OCI-LY1 (cell line): ENCODE data around the gene NELL1.

Experiments
- H2AFZ ChIP-seq: fragments of 200-600 bp; sonication (generic), shearing (Covaris generic); 2 replicates; pipeline ENCODE4 v1.6.0; 2014; ENCODE audit warnings: antibody characterized with exemption, mild to moderate bottlenecking, low read length
- H3F3A ChIP-seq: fragments of 200-600 bp; sonication (generic), shearing (Covaris generic); 2 replicates; pipeline ENCODE4 v1.6.0; 2014; ENCODE audit warnings: mild to moderate bottlenecking, antibody characterized with exemption, low read length, moderate library complexity; ENCODE audit not compliant: insufficient read depth
- H3K27ac ChIP-seq: fragments of 200-600 bp; sonication (generic); 2 replicates; pipeline ENCODE4 v1.5.1; 2014; ENCODE audit warnings: low read length, mixed run types, mild to moderate bottlenecking, low read depth; ENCODE audit not compliant: poor library complexity, severe bottlenecking
- H3K27me3 ChIP-seq: fragments of 200-600 bp; sonication (generic); 2 replicates; pipeline ENCODE4 v1.6.0; 2014; ENCODE audit warnings: antibody characterized with exemption, mild to moderate bottlenecking, low read length, moderate library complexity; ENCODE audit not compliant: insufficient read depth
- H3K36me3 ChIP-seq: fragments of 200-600 bp; sonication (generic); 2 replicates; pipeline ENCODE4 v1.6.1; 2014; ENCODE audit warnings: mild to moderate bottlenecking, antibody characterized with exemption, low read length, moderate library complexity, mixed read lengths; ENCODE audit not compliant: insufficient read depth
- H3K4me1 ChIP-seq: fragments of 200-600 bp; sonication (generic); 2 replicates; pipeline ENCODE4 v1.5.1; 2014; ENCODE audit warnings: mild to moderate bottlenecking, low read length, moderate library complexity; ENCODE audit not compliant: insufficient read depth, severe bottlenecking
- H3K4me2 ChIP-seq: fragments of 200-600 bp; sonication (generic), shearing (Covaris generic); 2 replicates; pipeline ENCODE4 v1.6.1; 2014; ENCODE audit warnings: low read length
- H3K4me3 ChIP-seq: fragments of 200-600 bp; sonication (generic); 2 replicates; pipeline ENCODE4 v1.5.1; 2014; ENCODE audit warnings: low read length, low read depth, mild to moderate bottlenecking, mixed read lengths; ENCODE audit not compliant: poor library complexity, severe bottlenecking
- H3K79me2 ChIP-seq: fragments of 200-600 bp; shearing (Covaris generic); 2 replicates; pipeline ENCODE4 v1.6.1; 2016; ENCODE audit warnings: mixed run types, low read length, mixed read lengths; ENCODE audit not compliant: insufficient read depth
- H3K9ac ChIP-seq: fragments of 200-600 bp; sonication (generic), shearing (Covaris generic); 2 replicates; pipeline ENCODE4 v1.6.1; 2014; ENCODE audit warnings: mild to moderate bottlenecking, low read length, mixed read lengths
- H3K9me2 ChIP-seq: fragments of 200-600 bp; sonication (generic), shearing (Covaris generic); 2 replicates; pipeline ENCODE4 v1.6.1; 2014; ENCODE audit warnings: low read depth, mild to moderate bottlenecking, low read length, mixed read lengths
- H3K9me3 ChIP-seq: fragments of 200-600 bp; shearing (Covaris generic); 2 replicates; pipeline ENCODE4 v1.6.1; 2014; ENCODE audit warnings: low read length, mixed read lengths
- H4K20me1 ChIP-seq: fragments of 200-600 bp; sonication (generic), shearing (Covaris generic); 2 replicates; pipeline ENCODE4 v1.6.0; 2016; ENCODE audit warnings: mild to moderate bottlenecking, low read length; ENCODE audit not compliant: insufficient read depth
- EZH2 ChIP-seq: fragments of 200-600 bp; sonication (generic), shearing (Covaris generic); IDR thresholded peaks from 2 replicates; pipeline ENCODE4 v1.8.0; 2017; ENCODE audit warnings: borderline replicate concordance, mixed run types, mild to moderate bottlenecking, antibody characterized with exemption, low read length, moderate library complexity, mixed read lengths
- TF ChIP-seq, protein P1 (sequence below): fragments of 200-600 bp; sonication (generic), shearing (Covaris generic); IDR thresholded peaks from 2 replicates; pipeline ENCODE4 v1.5.1; 2017; ENCODE audit warnings: mild to moderate bottlenecking, antibody characterized with exemption, low read length, moderate library complexity, mixed read lengths

Gene NELL1

GRCh38 chr11:21069909-21070308 is 400.5 kb downstream of the NELL1 start:
- TF ChIP-seq EZH2 = no peak
- TF ChIP-seq, protein P1, sequence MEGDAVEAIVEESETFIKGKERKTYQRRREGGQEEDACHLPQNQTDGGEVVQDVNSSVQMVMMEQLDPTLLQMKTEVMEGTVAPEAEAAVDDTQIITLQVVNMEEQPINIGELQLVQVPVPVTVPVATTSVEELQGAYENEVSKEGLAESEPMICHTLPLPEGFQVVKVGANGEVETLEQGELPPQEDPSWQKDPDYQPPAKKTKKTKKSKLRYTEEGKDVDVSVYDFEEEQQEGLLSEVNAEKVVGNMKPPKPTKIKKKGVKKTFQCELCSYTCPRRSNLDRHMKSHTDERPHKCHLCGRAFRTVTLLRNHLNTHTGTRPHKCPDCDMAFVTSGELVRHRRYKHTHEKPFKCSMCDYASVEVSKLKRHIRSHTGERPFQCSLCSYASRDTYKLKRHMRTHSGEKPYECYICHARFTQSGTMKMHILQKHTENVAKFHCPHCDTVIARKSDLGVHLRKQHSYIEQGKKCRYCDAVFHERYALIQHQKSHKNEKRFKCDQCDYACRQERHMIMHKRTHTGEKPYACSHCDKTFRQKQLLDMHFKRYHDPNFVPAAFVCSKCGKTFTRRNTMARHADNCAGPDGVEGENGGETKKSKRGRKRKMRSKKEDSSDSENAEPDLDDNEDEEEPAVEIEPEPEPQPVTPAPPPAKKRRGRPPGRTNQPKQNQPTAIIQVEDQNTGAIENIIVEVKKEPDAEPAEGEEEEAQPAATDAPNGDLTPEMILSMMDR = no peak
- H3K4me3 ChIP-seq = no peak overlapping the region
- no peak overlapping the region for H3K4me2 ChIP-seq
- H3K27me3 ChIP-seq = no peaks in the 10 kb centered on the region
- no peaks in the 10 kb centered on the region for H3K9me2 ChIP-seq
- no peak overlapping the region for H3K27ac ChIP-seq
- H3K4me1 ChIP-seq = no peaks in the 10 kb centered on the region
- H2AFZ ChIP-seq = no peak overlapping the region
- no peak overlapping the region for H3K9ac ChIP-seq
- H3F3A ChIP-seq = no peaks in the 10 kb centered on the region
- H4K20me1 ChIP-seq = no peaks in the 10 kb centered on the region
- H3K9me3 ChIP-seq = no peaks in the 10 kb centered on the region
- H3K36me3 ChIP-seq = no peaks in the 10 kb centered on the region
- no peaks in the 10 kb centered on the region for H3K79me2 ChIP-seq

DNA sequence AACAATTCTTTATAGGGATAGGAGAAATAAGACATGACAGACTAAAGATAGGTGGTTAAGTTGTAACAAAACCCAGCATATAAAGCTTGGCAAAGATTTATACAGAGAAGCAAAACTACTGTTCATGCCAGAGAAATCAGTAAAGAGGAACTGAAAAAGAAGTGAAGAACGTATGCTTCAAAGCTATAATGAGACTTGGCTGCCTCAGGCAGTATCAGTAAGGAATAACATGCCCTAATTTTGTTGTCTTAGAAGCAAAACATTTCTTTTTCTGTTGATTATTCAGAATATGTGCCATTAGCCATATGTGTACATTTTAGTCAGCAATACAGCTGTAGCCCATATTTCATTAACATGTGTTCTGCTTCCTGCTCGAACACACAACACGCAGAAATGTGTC is 403.2 kb downstream of the NELL1 start:
- no peaks in the 10 kb centered on the region for H4K20me1 ChIP-seq
- no peaks in the 10 kb centered on the region for H3K4me1 ChIP-seq
- H3K27ac ChIP-seq = no peak overlapping the region
- no peak overlapping the region for H3K4me2 ChIP-seq
- no peaks in the 10 kb centered on the region for H3K9me2 ChIP-seq
- no peaks in the 10 kb centered on the region for H3K27me3 ChIP-seq
- no peak overlapping the region for H3K4me3 ChIP-seq
- H2AFZ ChIP-seq = no peak overlapping the region
- no peaks in the 10 kb centered on the region for H3F3A ChIP-seq
- no peak overlapping the region for H3K9ac ChIP-seq
- no peak for TF ChIP-seq EZH2
- TF ChIP-seq, protein P1 = no peak
- no peaks in the 10 kb centered on the region for H3K36me3 ChIP-seq
- no peaks in the 10 kb centered on the region for H3K79me2 ChIP-seq
- no peaks in the 10 kb centered on the region for H3K9me3 ChIP-seq

DNA sequence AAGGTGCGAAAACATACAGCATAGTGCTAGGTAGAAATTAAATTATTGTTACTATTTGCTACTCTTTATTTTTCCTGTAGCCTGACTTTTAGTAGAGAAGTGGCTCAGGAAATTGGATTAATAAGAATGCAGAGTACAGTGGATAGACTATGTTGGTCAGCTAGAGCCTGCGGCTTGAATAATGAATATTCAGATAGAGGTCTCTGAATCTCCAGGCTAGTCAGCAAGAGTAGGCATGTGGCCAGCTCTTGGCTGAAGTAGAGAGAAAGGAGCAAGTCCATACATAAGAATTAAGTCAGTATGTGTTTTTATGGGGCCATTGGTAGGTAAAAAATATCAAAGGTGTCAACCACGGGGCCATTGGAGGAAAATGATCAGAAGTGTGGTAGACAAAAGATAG is 413.5 kb downstream of the NELL1 start:
- H3K27ac ChIP-seq = no peak overlapping the region
- H3K4me3 ChIP-seq = no peak overlapping the region

DNA sequence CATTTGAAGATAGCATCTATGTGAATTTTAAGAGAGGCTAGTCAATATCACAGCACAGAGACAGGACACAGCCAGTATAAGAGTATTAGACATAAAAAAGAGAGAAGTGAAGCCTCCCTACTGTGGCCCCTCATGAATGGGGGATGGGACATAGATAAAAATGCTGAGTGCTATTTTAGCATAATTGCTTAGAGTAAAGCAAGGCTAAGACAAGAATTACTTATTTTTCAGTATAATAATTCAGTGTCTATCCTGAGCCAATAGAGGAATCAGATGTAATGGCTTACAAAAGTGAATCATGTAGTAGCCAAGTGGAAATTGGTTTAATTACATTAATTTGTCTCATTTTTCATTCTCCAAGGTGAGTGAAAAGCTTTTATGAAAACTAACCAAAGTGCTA is 419.5 kb downstream of the NELL1 start:
- Histone ChIP-seq H3K9ac (no peak overlapping the region), H3K27ac (no peak overlapping the region), H3K36me3 (no peaks in the 10 kb centered on the region), H3K9me2 (no peaks in the 10 kb centered on the region), H3K4me1 (no peaks in the 10 kb centered on the region), H3F3A (no peaks in the 10 kb centered on the region), H4K20me1 (no peaks in the 10 kb centered on the region), H3K27me3 (no peaks in the 10 kb centered on the region), H2AFZ (no peak overlapping the region), H3K4me2 (no peak overlapping the region), H3K4me3 (no peak overlapping the region), H3K79me2 (no peaks in the 10 kb centered on the region), H3K9me3 (no peaks in the 10 kb centered on the region)
- no peak for TF ChIP-seq EZH2
- TF ChIP-seq, protein P1 = no peak

More for the DNA sequence above, 413.5 kb downstream of the NELL1 start:
- H4K20me1 ChIP-seq = no peaks in the 10 kb centered on the region
- no peak overlapping the region for H3K9ac ChIP-seq
- H3K9me2 ChIP-seq = no peaks in the 10 kb centered on the region
- H3F3A ChIP-seq = no peaks in the 10 kb centered on the region
- TF ChIP-seq EZH2 = no peak
- no peaks in the 10 kb centered on the region for H3K36me3 ChIP-seq
- no peak overlapping the region for H2AFZ ChIP-seq
- H3K27me3 ChIP-seq = no peaks in the 10 kb centered on the region
- H3K9me3 ChIP-seq = no peaks in the 10 kb centered on the region
- no peak overlapping the region for H3K4me2 ChIP-seq
- no peaks in the 10 kb centered on the region for H3K4me1 ChIP-seq
- no peaks in the 10 kb centered on the region for H3K79me2 ChIP-seq
